Stimulated activated CD4-positive, alpha-beta T cell treated with anti-CD3 and anti-CD28 coated beads, Interleukin-1b, Interleukin-23, amount 100 ng/mL, for 48 hours (primary cell): ENCODE results near the gene TRABD2A.
"Not testable (repeated sequence)": the region's sequence is repeated elsewhere in the genome, so short reads cannot be mapped to it uniquely, and the experiment has no call there.

ENCODE experiments used
- DNase-seq: peaks from one replicate; pipeline ENCODE4 v3.0.0-alpha.2; 2020

Gene TRABD2A

DNA sequence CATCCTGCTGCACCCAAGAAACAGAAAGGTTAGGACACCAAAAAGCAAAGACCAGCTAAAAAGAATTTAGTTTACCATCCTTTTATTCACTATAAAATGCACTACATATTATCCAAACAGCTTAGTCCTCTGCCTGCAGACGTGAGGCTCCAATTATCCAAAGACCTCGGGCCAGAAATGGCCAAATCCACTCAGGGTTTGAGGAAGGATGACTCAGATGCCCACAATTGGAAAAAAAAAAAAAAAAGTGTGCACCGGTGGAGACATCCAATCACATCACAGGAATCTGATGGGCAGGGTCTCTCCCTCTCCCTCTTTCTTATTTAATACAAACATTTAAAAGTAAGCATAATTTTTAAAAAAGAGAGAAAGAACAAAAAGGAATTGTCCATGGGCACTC is 65.7 kb downstream of the TRABD2A start:
- no peak for DNase-seq

DNA sequence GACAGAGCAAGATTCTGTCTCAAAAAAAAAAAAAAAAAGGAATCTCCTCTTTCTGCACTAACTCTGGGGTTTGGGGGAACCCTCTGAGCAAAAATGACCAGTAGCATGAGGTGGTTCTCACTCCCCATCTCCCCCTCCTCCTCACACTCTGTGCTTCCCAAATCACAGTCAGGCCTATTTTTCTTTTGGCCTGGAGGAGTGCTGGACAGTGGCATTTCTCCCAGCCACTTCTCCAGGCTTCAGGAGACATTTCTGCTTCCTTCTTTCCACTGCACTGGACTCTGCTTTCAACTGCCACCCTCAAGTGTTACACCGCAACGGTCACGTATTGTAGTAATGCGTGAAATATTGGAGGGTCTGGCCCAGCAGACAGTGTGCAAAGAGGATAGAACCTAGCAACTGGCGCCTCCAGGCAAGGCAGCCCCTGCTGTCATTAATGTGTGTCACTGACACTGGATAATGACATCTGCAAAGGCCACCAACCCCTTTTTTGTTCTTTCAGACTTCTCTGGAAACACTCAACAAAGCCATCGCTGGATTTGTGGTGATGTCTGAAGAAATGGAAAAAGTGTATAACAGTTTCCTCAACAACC is 68.9 kb downstream of the TRABD2A start:
- DNase-seq = no peak

DNA sequence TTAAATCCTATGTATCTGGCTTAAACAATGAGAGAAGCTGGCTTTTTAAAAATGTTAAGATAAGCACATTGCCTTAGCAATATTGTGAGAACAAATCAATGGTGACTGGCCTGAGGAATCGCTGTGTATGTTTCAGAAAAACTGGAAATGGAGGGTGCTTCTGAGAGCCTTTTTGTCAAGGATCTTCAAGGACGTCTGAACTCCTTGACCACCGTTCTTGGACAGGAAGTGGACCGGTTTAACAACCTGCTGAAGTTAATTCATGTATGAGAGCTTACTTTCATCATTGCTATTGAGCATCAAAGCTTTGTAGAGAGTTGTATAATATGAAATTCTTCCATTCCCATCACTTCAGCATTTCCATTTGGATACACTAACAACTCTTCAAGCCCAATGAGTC is 72.6 kb downstream of the TRABD2A start:
- no peak for DNase-seq

DNA sequence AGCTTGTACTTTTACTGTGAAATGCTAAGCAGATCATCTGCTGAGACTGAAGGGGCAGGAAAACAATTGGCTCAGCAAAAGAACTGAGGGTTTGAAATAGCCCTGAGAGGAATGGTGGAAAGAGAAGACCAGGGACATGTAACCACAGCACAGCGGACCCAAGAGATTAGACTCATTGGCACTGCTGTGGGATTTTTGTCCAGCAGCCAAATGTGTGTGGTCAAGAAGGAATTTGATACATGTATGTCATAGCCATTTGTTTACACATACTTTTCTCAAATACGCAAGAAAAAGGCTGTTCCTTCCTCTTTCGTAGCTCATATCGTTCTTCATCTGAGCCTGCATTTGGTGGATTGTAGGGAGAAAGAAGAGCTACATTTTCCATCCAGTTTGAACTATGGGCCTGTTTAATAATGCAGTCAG is 73.8 kb downstream of the TRABD2A start:
- no peak for DNase-seq

DNA sequence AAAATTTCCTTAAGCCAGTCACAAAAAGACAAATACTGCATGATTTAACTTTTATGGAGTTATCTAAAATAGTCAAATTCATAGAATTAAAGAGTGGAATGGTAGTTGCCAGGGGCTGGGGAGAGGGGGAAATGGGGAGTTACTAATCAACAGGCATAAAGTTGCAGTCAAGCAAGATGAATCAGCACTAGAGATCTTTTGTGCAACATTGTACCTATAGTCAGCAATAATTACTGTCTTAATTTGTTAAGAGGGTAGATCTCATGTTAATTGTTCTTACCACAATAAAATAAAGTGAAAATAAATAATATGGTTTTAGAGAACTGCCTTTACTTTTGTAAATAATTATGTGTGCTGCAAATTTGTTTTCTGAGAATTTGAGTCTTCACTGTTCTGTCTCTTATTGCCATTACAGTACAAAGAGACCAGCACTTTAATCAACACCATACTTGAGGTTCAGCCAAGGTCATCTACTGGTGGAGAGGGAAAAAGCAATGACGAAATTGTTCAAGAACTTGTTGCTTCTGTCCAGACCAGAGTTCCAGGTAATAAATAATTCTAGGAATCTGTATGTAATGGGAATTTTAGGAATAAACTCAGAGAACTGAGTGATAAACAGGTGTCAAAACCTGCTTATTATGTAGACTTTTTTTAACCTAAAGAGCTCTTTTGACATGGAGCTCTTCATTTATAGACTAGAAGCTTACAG is 75.5 kb downstream of the TRABD2A start:
- DNase-seq = no peak

DNA sequence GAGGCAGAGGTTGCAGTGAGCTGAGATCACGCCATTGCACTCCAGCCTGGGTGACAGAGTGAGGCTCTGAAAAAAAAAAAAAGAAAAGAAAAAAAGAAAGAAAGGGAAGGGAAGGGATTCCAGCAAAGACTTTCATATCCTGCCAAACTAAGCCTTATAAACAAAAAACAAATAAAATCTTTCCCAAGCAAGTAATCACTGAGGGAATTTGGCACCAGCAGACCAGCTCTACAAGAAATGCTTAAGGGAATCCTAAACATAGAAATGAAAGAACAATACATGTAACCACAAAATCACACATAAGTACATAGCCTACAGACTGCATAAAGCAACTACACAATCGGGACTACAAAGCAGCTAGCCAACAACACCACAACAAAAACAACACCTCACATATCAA is 79.1 kb downstream of the TRABD2A start:
- no peak for DNase-seq

DNA sequence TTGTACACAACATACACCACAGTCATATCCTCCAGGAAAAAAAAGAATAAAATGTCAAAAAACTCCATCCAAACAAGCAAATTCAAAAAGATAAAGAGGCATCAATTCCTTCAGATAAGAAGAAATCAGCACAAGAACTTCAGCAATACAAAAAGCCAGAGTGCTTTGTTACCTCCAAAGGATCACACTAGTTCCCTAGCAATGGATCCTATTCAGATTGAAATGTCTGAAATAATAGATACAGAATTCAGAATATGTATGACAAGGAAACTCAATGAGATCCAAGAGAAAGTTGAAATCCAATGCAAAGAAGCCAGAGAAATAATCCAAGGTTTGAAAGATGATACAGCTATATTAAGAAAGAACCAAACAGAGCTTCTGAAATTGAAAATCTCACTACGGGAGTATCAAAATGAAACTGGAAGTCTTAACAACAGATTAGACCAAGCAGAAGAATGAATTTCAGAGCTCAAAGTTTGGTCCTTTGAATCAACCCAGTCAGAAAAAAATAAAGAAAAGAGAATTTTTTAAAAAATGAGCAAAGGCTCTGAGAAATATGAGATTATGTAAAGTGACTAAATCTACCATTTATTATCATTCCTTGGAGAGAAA is 80.6 kb downstream of the TRABD2A start:
- no peak for DNase-seq

DNA sequence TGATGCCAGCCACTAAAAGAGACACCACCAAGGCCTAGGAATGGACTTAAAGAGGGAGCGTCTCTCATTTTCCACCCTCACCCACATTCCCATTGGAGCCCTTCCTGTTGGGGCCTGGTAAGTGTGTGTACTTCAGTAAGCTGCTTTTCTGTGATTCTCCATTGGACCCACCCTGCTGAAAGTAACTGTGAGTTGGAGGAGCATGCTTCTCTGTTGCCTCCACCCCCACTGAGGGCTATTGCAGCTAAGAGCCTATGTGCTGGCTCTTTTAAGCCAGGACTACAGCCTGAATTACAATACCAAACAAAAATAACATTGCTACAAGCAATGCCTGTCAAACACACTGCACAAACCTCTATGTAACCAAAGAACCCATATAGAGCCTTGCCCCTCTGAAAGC is 81.1 kb downstream of the TRABD2A start:
- no peak for DNase-seq

DNA sequence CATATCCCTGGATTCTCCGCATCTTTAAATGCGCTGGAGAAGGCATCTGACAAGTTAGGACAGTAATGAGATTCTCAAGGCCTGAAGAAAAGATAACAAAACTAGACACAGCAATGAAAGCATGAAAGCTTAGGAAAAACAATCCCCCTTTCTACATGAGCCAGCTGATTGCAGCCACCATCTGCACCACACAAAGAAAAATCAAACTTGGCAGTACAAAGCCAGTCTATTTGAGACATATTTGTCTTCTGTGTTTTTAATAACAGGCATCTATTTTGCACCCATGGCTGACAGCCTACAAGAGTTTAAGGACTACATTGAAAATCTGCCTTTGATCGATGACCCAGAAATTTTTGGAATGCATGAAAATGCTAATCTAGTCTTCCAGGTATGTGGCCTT is 83.6 kb downstream of the TRABD2A start:
- no peak for DNase-seq

DNA sequence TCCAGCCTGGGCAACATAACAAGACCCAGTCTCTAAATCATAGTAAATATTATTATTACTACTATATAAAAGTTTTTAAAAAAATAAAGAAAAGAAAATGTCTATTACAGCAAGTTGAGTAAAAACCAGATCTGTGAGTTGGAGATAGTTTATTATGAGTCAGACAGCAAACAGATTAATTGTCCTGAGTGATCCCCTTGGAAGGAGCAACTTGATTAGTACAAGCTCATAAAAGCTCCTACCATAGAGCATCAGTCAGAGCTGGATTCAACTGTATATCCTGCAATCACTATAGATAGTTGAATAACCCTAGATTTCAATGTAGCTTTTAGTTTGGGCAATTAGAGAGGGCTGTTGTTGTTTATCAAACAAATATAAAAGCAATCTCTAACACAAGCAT is 84.1 kb downstream of the TRABD2A start:
- DNase-seq = no peak

DNA sequence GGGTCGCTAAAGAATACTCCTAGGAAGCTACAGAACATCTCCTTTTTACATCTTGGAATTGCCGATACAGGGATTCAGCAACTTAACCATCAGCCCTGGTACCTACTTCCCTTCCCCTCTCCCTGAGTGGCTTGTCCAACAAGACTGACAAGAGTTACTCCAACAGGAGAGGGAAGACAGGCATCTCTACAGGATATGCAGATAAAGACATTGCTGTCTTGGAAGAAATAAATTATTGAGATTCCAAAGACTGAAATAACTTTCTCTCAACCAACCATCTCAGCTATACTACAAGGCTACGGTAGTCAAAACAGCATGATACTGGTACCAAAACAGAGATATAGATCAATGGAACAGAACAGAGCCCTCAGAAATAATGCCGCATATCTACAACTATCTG is 87.2 kb downstream of the TRABD2A start:
- DNase-seq = no peak

DNA sequence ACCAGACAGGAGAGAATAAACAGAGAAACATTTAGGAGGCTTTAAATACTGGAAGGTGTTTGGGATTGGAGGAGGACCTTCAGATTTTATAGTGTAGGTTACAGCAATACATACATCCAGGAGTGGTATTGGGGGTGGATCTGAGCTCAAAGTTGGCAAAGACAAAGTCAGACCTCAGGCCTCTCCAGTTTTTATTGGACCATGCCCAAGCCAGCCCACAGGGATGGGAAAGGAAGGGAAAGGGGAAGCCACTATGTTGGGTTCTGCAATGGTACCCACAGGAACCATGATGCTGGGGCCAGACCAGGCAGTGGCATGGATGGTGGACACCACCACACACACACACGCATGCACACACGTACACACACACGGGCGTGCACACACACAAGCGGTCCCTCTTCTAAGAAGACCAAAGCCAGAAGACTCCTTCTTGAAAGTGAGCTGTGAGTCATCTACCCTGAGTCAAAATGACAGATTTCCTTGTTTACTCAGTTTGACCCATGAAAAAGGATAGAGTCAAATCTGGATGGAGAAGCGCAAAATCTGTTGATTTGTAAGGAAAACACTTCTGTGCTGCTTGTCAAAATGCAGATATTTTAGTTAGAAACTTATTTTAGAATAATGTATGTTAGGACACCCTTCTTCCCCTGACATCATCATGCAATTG is 87.9 kb downstream of the TRABD2A start:
- no peak for DNase-seq

DNA sequence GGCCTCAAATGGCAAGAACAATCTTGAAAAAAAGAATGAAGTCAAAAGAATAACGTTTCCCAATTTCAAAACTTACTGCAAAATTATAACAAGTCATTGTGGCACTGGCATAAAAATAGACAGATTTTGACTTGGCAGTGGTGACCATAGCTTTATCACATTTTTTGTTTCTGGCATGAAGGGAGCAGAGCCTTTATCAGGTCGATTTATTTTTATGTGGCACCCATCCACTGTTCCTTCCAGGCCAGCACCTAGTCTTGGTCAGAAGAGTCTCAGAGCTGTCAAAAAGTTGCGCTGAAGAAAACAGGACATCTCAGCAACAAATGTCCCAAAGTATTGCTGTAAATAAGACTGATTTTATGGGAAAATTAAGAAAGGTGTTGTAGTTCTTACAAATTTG is 92.4 kb downstream of the TRABD2A start:
- no peak for DNase-seq

DNA sequence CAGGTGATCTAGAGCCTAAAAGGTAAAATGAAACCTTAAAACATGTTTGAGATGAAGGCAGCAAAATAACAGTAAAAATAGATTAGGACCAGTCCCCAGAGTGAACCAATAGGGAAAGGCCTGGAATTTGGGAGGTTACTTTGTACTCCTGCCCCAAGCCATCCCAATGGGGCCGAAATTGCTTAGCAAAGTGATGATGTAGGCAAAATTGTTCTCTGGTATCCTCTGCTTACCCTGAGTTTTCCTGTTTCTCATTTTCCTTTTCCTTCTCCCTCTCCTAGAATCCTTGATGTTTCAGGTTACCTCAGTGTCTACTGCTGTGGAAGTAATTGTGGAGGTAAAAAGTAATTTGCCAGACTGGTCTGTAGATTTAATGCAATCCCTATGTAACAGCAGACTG is 92.9 kb downstream of the TRABD2A start:
- no peak for DNase-seq

DNA sequence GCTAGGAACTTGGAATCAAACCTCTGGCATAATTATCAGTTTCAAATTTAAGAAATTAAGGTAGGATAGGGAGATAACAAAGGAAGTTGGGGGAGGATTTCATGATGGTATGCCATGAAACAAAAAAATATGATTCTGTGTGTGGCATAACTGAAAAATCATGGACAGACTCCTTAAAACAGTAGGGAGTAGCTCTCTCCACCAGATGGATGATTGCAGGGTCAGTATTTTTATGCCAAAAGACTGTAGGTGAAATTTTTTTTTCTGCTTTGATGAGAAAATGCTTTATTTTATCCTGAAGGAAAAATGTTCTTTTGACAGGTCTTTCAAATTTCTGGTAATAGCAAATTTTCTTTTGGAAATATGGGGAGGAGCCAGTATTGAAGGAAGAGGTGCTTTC is 94.3 kb downstream of the TRABD2A start:
- no peak for DNase-seq

DNA sequence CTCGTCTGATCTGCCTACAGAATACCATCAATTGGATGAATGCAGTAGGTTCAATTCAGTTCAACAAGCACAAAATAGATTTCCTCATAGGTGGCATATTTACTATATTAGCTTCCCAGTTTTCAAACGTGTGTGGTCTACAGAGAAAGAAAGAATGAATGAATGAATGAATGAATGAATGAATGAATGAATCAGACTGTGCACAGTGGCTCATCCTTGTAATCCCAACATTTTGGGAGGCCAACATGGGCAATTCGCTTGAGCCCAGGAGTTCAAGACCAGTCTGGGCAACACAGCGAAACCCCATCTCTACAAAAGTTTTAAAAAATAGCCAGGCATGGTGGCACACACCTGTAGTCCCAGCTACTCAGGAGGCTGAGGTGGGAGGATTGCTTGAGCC is 94.9 kb downstream of the TRABD2A start:
- no peak for DNase-seq

DNA sequence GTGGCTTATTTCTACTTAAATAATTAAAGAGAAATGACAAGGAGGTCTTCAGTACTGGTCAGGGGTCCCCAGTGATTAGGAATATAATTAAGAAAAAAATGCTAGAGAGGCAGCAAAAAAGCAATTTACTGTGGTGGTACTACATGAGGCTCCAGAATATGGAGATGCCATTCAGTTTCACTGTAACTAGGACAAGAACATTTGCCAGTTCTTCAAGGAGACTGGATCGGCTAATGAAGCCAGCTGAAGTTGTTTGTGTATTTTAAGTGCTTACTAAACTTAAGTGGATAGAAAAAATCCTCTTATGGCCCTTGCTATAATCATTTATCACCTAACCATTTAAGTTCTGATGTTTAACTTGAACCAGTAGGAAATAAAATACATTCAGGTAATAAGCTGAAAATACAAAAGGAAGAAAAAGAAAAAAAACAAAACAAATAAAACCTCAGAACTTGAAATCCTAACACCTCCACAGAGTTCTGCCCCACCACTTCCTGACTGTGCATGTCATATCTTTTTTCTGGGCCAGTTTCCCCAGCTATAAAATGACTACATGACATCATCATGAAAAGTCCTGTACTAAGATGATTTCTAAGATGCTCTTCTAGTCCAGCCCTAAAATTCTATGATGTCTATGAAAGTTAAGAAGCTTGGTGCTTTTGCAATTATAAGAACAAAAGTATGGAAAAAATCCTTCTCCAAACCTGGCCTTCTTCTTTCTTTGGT is 98.0 kb downstream of the TRABD2A start:
- peak; percentile 15 for DNase-seq

DNA sequence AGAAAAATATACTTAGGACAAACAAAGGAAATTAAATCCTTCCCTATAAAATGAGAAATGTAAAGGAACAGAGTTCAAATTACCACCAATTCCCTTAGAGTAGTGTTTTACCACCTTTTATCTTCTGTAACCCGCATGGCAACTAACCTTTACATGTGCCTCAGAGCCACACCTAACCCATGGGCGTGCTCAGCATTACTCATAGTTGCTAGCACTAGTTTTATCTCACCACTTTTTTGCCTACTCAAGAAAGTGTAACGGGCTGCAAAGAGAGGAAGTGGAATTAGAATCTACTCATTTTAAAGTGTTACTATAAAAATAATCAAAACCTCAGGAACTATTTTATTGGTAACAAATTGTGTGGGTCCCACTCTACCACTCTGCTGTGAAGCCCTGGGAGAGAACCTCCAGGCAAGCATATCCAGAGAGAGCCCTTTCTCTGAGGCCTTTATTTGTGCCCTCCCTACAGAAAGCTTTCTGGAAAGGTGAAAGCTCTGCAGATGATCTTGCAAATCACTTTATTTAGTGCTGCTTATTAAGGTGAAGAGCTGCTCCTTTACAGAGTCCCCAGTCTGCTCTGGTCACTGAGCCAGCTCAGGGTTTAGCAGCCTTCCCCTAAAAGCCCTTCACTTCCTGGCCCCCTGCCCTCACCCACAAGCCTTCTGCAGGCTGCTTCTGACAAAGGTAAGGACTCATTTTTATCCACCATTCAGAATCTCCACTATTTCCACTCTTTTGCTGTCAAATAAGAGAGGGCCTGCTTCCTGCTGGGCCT is 98.8 kb downstream of the TRABD2A start:
- peak; percentile 62 for DNase-seq

DNA sequence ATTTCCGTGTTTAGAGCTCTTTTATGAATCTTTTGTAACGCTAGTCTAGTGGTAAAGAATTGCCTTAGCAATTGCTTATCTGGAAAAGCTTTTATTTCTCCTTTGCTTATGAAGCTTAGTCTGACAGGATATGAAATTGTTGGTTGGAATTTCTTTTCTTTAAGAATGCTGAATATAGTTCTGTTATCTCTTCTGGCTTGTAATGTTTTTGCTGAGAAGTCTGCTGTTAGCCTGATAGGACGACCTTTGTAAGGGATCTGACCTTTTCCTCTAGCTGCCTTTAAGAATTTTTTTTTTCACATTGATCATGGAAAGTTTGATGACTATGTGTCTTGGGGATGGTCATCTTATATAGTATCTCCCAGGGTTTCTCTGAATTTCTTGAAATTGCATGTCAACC is 101.1 kb downstream of the TRABD2A start:
- no peak for DNase-seq

DNA sequence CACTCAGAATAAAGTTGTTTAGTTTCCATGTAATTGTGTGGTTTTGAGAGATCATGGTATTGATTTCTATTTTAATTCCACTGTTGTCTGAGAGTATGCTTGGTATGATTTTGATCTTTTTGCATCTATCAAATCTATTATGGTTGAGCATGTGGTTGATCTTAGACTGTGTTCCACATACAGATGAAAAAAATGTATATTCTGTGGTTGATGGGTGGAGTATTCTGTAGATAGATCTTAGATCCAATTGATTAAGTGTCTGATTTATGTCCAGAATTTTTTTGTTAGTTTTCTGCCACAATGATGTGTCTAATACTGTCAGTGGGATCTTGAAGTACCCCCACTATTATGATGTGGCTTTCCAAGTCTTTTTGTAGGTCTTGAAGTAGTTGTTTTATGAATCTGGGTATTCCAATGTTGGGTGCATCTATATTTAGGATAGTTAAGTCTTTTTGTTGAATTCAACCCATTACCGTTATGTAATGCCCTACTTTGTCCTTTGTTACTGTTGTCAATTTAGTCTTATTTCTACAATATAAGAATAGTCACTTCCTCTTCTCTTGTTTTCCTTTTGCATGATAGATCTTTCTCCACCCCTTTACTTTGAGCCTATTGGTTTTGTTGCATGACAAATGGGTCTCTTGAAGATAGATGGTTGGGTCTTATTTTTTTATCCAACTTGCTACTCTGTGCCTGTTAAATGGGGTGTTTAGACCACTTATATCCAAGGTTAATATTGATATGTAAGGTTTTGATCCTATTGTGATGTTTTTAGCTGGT is 101.8 kb downstream of the TRABD2A start:
- DNase-seq = no peak

DNA sequence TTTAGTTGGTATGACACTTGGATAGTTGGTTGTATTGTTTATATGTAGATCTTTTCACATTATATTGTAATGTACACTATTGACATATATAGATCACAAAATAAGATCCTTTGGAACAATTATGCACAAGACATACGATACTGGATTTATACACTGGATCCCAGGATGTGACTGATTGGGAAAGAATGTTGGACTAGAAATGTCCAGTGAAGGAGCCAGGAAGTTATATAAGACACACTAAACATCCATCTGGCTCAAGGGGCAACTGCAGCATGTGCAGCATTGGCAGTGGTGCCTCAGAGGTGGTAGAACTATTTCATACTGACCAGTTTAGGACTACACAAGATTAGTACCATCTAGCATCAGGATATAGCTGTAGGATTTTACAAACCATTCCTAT is 104.9 kb downstream of the TRABD2A start:
- DNase-seq = no peak

DNA sequence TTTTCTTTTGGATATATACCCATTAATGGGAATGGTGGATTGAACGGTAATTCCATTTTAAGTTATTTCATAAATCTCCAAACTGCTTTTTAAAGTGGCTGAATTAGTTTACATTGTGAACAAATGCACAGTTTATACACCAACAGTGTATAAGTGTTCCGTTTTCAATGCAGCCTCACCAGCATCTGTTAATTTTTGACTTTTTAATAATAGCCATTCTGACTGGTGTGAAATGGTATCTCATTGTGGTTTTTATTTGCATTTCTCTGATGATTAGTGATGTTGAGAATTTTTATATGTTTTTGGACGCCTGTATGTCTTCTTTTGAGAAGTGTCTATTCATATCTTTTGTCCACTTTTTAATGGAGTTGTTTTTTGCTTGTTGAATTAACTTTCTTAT is 107.3 kb downstream of the TRABD2A start:
- DNase-seq = not testable (repeated sequence)
